Heart left ventricle (tissue), 16 donors: ENCODE data around the gene TEX13D. TPM values are rescaled to one million over a fixed set of nuclear protein-coding genes. Genes with fewer than 3 reads are reported as not detected.

Experiments
- ATAC-seq, 4 donors: fragments of 200-7000 bp; cut with Tn5 transposase; one replicate each; pipeline ENCODE4 v1.9.1; 2020 to 2022; ENCODE audit warnings: moderate library complexity in 4 of 4, mild to moderate bottlenecking in 3 of 4, moderate number of reproducible peaks in 1 of 4
- DNase-seq, 5 donors: peaks; one replicate each; pipeline ENCODE4 v3.0.0-alpha.2; 2020
- H3K27ac ChIP-seq, 12 donors: fragments of 200-600 bp; sonication (generic) in 4 of 12; one replicate each; pipeline versions ENCODE4 v1.5.0 to v1.8.0; 2016 to 2022; ENCODE audit warnings: mild to moderate bottlenecking in 2 of 12
- H3K27me3 ChIP-seq, 9 donors: fragments of 200-600 bp; sonication (generic) in 2 of 9; one replicate each; pipeline versions ENCODE4 v1.5.1 to v1.8.0; 2016 to 2022; ENCODE audit warnings: mild to moderate bottlenecking in 3 of 9
- H3K36me3 ChIP-seq, 9 donors: fragments of 200-600 bp; sonication (generic) in 2 of 9; one replicate each; pipeline versions ENCODE4 v1.5.0 to v1.8.0; 2018 to 2022; ENCODE audit warnings: mild to moderate bottlenecking in 2 of 9
- H3K4me1 ChIP-seq, 12 donors: fragments of 200-600 bp; sonication (generic) in 4 of 12; one replicate each; pipeline versions ENCODE4 v1.5.0 to v1.8.0; 2016 to 2022; ENCODE audit warnings: mild to moderate bottlenecking in 3 of 12
- H3K4me3 ChIP-seq, 12 donors: fragments of 200-600 bp; sonication (generic) in 4 of 12; one replicate each; pipeline versions ENCODE4 v1.5.0 to v1.8.0; 2017 to 2022; ENCODE audit warnings: mild to moderate bottlenecking in 9 of 12, moderate library complexity in 4 of 12
- H3K9me3 ChIP-seq, 12 donors: fragments of 200-600 bp; sonication (generic) in 4 of 12; one replicate each; pipeline versions ENCODE4 v1.5.0 to v1.8.0; 2016 to 2022; ENCODE audit warnings: mild to moderate bottlenecking in 1 of 12
- CTCF ChIP-seq, 12 donors: fragments of 200-600 bp; sonication (generic) in 4 of 12; IDR thresholded peaks; one replicate each; pipeline versions ENCODE4 v1.5.0 to v1.8.0; 2018 to 2022; ENCODE audit warnings: antibody characterized with exemption in 12 of 12, mild to moderate bottlenecking in 5 of 12
- POLR2A ChIP-seq, 2 donors: fragments of 450-650 bp; IDR thresholded peaks; one replicate each; pipeline ENCODE4 v1.6.1; 2017; ENCODE audit warnings: antibody characterized with exemption in 2 of 2, mild to moderate bottlenecking in 2 of 2, moderate library complexity in 2 of 2
- WGBS, 4 donors: extraction: QIAGEN DNeasy Blood & Tissue Kit in 2 of 4; methylation state at CpG; one replicate each; pipeline versions ENCODE4 v1.1.5 to v1.1.7; 2013 to 2018; 5-methylcytosine and 5-hydroxymethylcytosine counted together
- intact Hi-C, 10 donors: fragments of 100-400 bp; cut with DNase I; formaldehyde crosslinking; loops; one replicate each; pipeline versions ENCODE4 v1.11.1 to v1.14.2; 2022
- polyA plus RNA-seq, 2 donors: library from polyadenylated mRNA; stranded (reverse); fragments of 200-250 nt; gene quantifications; one replicate each; pipeline ENCODE4 v1.2.3, GENCODE V29; 2013
- total RNA-seq, 9 donors: library from RNA; depleted of rRNA in 2 of 9; stranded (reverse); fragments of >200 nt in 2 of 9; fragmentation: NEBNext Ultra II Directional in 3 of 9; extraction: Animal tissue kit (Norgen Biotek cat#: 25700) in 3 of 9; gene quantifications; one replicate each; pipeline versions ENCODE4 v1.1.0 to v1.2.4, GENCODE V29; 2016 to 2023
- donor health status: ischemic (EF 13 %, LVEDD 7.1; RV severe dilation, severe dysfunction).
- donor health status: healthy with polysubstance abuse.
- donor health status: DM: no; HTN: yes; CAD: no.
- donor health status: DM: no; HTN: no; CAD: no.
- donor health status: ischemic (EF 25% LVEDD 6.9; RV normal size, moderate dysfunction).
- donor health status: ischemic (EF 25% LVEDD 5.7; RV mildly dilated, moderate dysfunction).
- donor health status: healthy.
- donor health status: DM: yes; HTN: yes; CAD: no.
- donor health status: ischemic (EF 35%, LVEDD 5.7; RV mildly dilated, moderate dysfunction).
- donor health status: nonischemic (EF 11% LVEDD 7.7; RV severe dilation, severe dysfunction).
- donor health status: DM: yes; HTN: yes; CAD: no.
- donor health status: PGD.
- donor health status: ischemic (EF 29% LVEDD 5.4; RV normal size, mild dysfunction).
- donor health status: nonischemic (EF 23%, LVEDD 6.1; RV moderate dilation, normal function).

The TEX13D gene
- total and polyA plus RNA-seq, 11 donors = not detected

GRCh38 chrX:124378643-124379042 is 46.2 kb downstream of the TEX13D start:
- intact Hi-C loops = no loop called here
- no peak overlapping the region for H3K4me3 ChIP-seq
- H3K4me1 ChIP-seq = no peaks in the 10 kb centered on the region
- DNase-seq = no peak
- H3K9me3 ChIP-seq = no peaks in the 10 kb centered on the region
- ATAC-seq = no peak
- TF ChIP-seq CTCF (IDR thresholded peaks at IDR 0.05) (no peak), POLR2A (IDR thresholded peaks at IDR 0.05) (no peak)
- H3K36me3 ChIP-seq = no peaks in the 10 kb centered on the region
- H3K27ac ChIP-seq = no peak overlapping the region
- WGBS, 4 donors = 49 to 68% (median 53%) methylated on average over 4 of the region's 4 CpGs
- peaks cover 0 to 2% (median 0%) of the 10 kb centered on the region in 9 donors for H3K27me3 ChIP-seq

- intact Hi-C loops = loop anchor here in 4 of 10 donors (10.0 kb wide), 1 partner anchor 169 kb away; no protein-coding TSS in a partner anchor
- H3K27me3 ChIP-seq = no peaks in the 10 kb centered on the region
- H3K9me3 ChIP-seq = no peaks in the 10 kb centered on the region
- H3K4me1 ChIP-seq = no peaks in the 10 kb centered on the region
- H3K27ac ChIP-seq = no peak overlapping the region
- DNase-seq (no peak), ATAC-seq (no peak)
- 58 to 82% (median 75%) methylated on average over 4 of the region's 4 CpGs for WGBS, 4 donors
- H3K36me3 ChIP-seq = no peaks in the 10 kb centered on the region
- no peak overlapping the region for H3K4me3 ChIP-seq
- TF ChIP-seq POLR2A (IDR thresholded peaks at IDR 0.05) = no peak
- no peak for TF ChIP-seq CTCF (IDR thresholded peaks at IDR 0.05)
Measured at GRCh38 chrX:124383354-124383753, 50.9 kb downstream of the TEX13D start.

GRCh38 chrX:124386401-124386800 is 53.9 kb downstream of the TEX13D start:
- Histone ChIP-seq H3K27ac (no peak overlapping the region), H3K9me3 (no peaks in the 10 kb centered on the region), H3K4me1 (no peaks in the 10 kb centered on the region), H3K27me3 (no peaks in the 10 kb centered on the region), H3K36me3 (no peaks in the 10 kb centered on the region), H3K4me3 (no peak overlapping the region)
- ATAC-seq (no peak), DNase-seq (no peak)
- intact Hi-C loops = loop anchor here in 5 of 10 donors (5.0 to 10.0 kb wide), 2 partner anchors 172 to 174 kb away; no protein-coding TSS in a partner anchor
- no peak for TF ChIP-seq POLR2A (IDR thresholded peaks at IDR 0.05)
- 60 to 81% (median 67%) methylated on average over 6 of the region's 6 CpGs for WGBS, 4 donors

Other genes starting within 250 kb of the TEX13D start
- 1 to 10 TPM in 1 of 9 donors, under 1 TPM in 2, not detected in 6; 0.20 to 3.4 (median 0.63) TPM for gene SH2D1A, start 13.9 kb downstream of the TEX13D start, total RNA-seq
- gene SH2D1A, start 13.9 kb downstream of the TEX13D start, polyA plus RNA-seq = under 1 TPM in 1 of 2 donors, not detected in 1; 0.04 TPM